Activated naive CD4-positive, alpha-beta T cell treated with anti-CD3 and anti-CD28 coated beads, Interleukin-2, amount 50 U/mL, for 72 hours (primary cell): ENCODE measurements around the gene WDR82. TPM values are rescaled to one million over a fixed set of nuclear protein-coding genes. Genes with fewer than 3 reads are reported as not detected.
A peak's percentile ranks its signal among the peaks of the same experiment; 100 is the strongest.
"Not testable (repeated sequence)": the region's sequence is repeated elsewhere in the genome, so short reads cannot be mapped to it uniquely, and the experiment has no call there.

Experiments
- ATAC-seq, 2 donors: fragments of 150-1000 bp; cut with Tn5 transposase; 2 replicates each; pipeline ENCODE4 v1.10.0; 2021; ENCODE audit warnings: mild to moderate bottlenecking in 2 of 2, moderate library complexity in 2 of 2
- DNase-seq, 2 donors: peaks; one replicate each; pipeline ENCODE4 v3.0.0; 2021 to 2022; ENCODE audit warnings: low spot score in 2 of 2
- H3K27ac Mint-ChIP-seq, 2 donors: one replicate each; pipeline ENCODE4 v1.8.0; 2022; ENCODE audit warnings: mild to moderate bottlenecking in 2 of 2, mixed read lengths in 2 of 2
- H3K36me3 Mint-ChIP-seq, 2 donors: one replicate each; pipeline ENCODE4 v1.8.0; 2022; ENCODE audit warnings: mixed read lengths in 2 of 2
- H3K9me3 Mint-ChIP-seq, 2 donors: one replicate each; pipeline ENCODE4 v1.8.0; 2022; ENCODE audit warnings: mixed read lengths in 2 of 2
- total RNA-seq, 2 donors: library from RNA; stranded (reverse); gene quantifications; one replicate each; pipeline ENCODE4 v1.2.3, GENCODE V29; 2022

WDR82 gene
- total RNA-seq, 2 donors from 2014 or later, result 96.6 to 129 TPM

GRCh38 chr3:52277972-52278509, 408 bp downstream of the WDR82 start:
- no peak for DNase-seq
- Mint-ChIP-seq H3K9me3 (no peaks in the 10 kb centered on the region), H3K27ac (peak overlapping the region; percentile 89 to 99), H3K36me3 (peaks cover 48 to 65% of the 10 kb centered on the region in 2 donors)
- ATAC-seq, result peak; percentile 41 to 70

- ATAC-seq (peak; percentile 37 to 54), DNase-seq (peak; percentile 77 to 80)
- Mint-ChIP-seq H3K36me3 (peaks cover 54 to 70% of the 10 kb centered on the region in 2 donors), H3K9me3 (no peaks in the 10 kb centered on the region), H3K27ac (peak overlapping the region; percentile 89 to 99)
Observed at GRCh38 chr3:52277071-52277964, 1.1 kb downstream of the WDR82 start.

GRCh38 chr3:52274781-52275180, 3.7 kb downstream of the WDR82 start:
- ATAC-seq, H3K9me3 Mint-ChIP-seq, DNase-seq: not testable (repeated sequence)
- Mint-ChIP-seq H3K36me3 (peaks cover 54 to 88% of the 10 kb centered on the region in 2 donors), H3K27ac (peak overlapping the region; percentile 89 to 99)

- ATAC-seq, result peak in 1 of 2 donors; percentile 39
Observed at GRCh38 chr3:52272831-52273230, 5.6 kb downstream of the WDR82 start.

GRCh38 chr3:52272172-52272571, 6.3 kb downstream of the WDR82 start:
- not testable (repeated sequence) for DNase-seq, ATAC-seq, H3K9me3 Mint-ChIP-seq
- Mint-ChIP-seq H3K27ac (peak overlapping the region; percentile 97 to 99), H3K36me3 (peaks cover 51 to 85% of the 10 kb centered on the region in 2 donors)

More at GRCh38 chr3:52272831-52273230, 5.6 kb downstream of the WDR82 start:
- Mint-ChIP-seq H3K27ac (peak overlapping the region; percentile 89 to 99), H3K36me3 (peaks cover 52 to 85% of the 10 kb centered on the region in 2 donors), H3K9me3 (no peaks in the 10 kb centered on the region)
- no peak for DNase-seq

- Mint-ChIP-seq H3K9me3 (no peaks in the 10 kb centered on the region), H3K27ac (peak overlapping the region; percentile 91 to 97), H3K36me3 (peaks cover 34 to 82% of the 10 kb centered on the region in 2 donors)
- no peak for DNase-seq
- ATAC-seq, result no peak
Observed at GRCh38 chr3:52270252-52270754, 8.1 kb downstream of the WDR82 start.

- ATAC-seq (no peak), DNase-seq (no peak)
- Mint-ChIP-seq H3K36me3 (peaks cover 31 to 82% of the 10 kb centered on the region in 2 donors), H3K27ac (peak overlapping the region; percentile 91 to 97), H3K9me3 (no peaks in the 10 kb centered on the region)
Observed at GRCh38 chr3:52269776-52270175, 8.7 kb downstream of the WDR82 start.

- Mint-ChIP-seq H3K36me3 (peaks cover 35 to 82% of the 10 kb centered on the region in 2 donors), H3K27ac (peak overlapping the region; percentile 95 to 97), H3K9me3 (no peaks in the 10 kb centered on the region)
- ATAC-seq, result peak; percentile 80 to 83
- peak in 1 of 2 donors; percentile 59 for DNase-seq
Observed at GRCh38 chr3:52268036-52268435, 10.4 kb downstream of the WDR82 start.

GRCh38 chr3:52265387-52265786, 13.1 kb downstream of the WDR82 start:
- Mint-ChIP-seq H3K36me3 (peaks cover 39 to 84% of the 10 kb centered on the region in 2 donors), H3K27ac (peak overlapping the region in 1 of 2 donors; percentile 61), H3K9me3 (no peaks in the 10 kb centered on the region)
- ATAC-seq (no peak), DNase-seq (no peak)

GRCh38 chr3:52262447-52262846, 16.0 kb downstream of the WDR82 start:
- DNase-seq (no peak), ATAC-seq (no peak)
- Mint-ChIP-seq H3K27ac (peak overlapping the region; percentile 68 to 79), H3K36me3 (peaks cover 48 to 92% of the 10 kb centered on the region in 2 donors), H3K9me3 (no peaks in the 10 kb centered on the region)

GRCh38 chr3:52259448-52259847, 19.0 kb downstream of the WDR82 start:
- peak in 1 of 2 donors; percentile 13 for ATAC-seq
- H3K36me3 Mint-ChIP-seq, result peaks cover 49 to 87% of the 10 kb centered on the region in 2 donors
- H3K9me3 Mint-ChIP-seq, result no peaks in the 10 kb centered on the region
- no peak for DNase-seq
- H3K27ac Mint-ChIP-seq, result no peak overlapping the region

GRCh38 chr3:52259035-52259434, 19.4 kb downstream of the WDR82 start:
- peak in 1 of 2 donors; percentile 56 for ATAC-seq
- DNase-seq, result no peak
- Mint-ChIP-seq H3K9me3 (no peaks in the 10 kb centered on the region), H3K27ac (peak overlapping the region in 1 of 2 donors; percentile 32), H3K36me3 (peaks cover 45 to 83% of the 10 kb centered on the region in 2 donors)

- Mint-ChIP-seq H3K9me3 (no peaks in the 10 kb centered on the region), H3K36me3 (peaks cover 38 to 81% of the 10 kb centered on the region in 2 donors), H3K27ac (peak overlapping the region; percentile 36 to 69)
- ATAC-seq (no peak), DNase-seq (no peak)
Observed at GRCh38 chr3:52257911-52258310, 20.5 kb downstream of the WDR82 start.

- Mint-ChIP-seq H3K36me3 (peaks cover 35 to 84% of the 10 kb centered on the region in 2 donors), H3K9me3 (no peaks in the 10 kb centered on the region), H3K27ac (peak overlapping the region; percentile 69 to 89)
- DNase-seq (no peak), ATAC-seq (no peak)
Observed at GRCh38 chr3:52256622-52257021, 21.8 kb downstream of the WDR82 start.

GRCh38 chr3:52256159-52256558, 22.3 kb downstream of the WDR82 start:
- no peak for DNase-seq
- Mint-ChIP-seq H3K36me3 (peaks cover 35 to 79% of the 10 kb centered on the region in 2 donors), H3K27ac (no peak overlapping the region), H3K9me3 (no peaks in the 10 kb centered on the region)
- ATAC-seq, result no peak

- ATAC-seq, result no peak
- H3K9me3 Mint-ChIP-seq, result no peaks in the 10 kb centered on the region
- H3K36me3 Mint-ChIP-seq, result peaks cover 29 to 64% of the 10 kb centered on the region in 2 donors
- H3K27ac Mint-ChIP-seq, result peak overlapping the region; percentile 91 to 99
- no peak for DNase-seq
Observed at GRCh38 chr3:52254608-52255007, 23.8 kb downstream of the WDR82 start.
